ENCODE measurements around the gene ABLIM1. TPM values are rescaled to one million over a fixed set of nuclear protein-coding genes. Genes with fewer than 3 reads are reported as not detected.

Gene ABLIM1
- total and polyA plus RNA-seq, 5 donors, result 149 to 462 (median 411) TPM

DNA sequence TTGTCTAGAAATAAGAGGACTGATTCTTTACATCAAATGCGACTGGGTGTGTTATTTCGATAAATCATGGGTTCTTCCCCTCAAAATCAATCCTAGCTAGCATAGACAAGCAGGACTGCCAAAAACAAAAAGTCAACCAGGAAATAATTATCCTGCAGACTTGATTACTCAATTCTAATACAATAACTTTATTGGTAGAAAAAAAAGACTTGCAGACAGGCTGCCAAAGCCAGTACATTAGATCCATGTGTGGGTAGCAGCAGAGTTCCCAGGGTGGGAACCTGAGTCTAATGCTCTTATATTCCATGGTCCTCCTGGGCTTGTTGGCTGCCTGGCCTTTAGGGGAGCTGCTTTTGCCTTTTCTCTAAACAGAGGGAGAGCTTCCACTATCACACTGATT lies 261.6 kb downstream of the ABLIM1 start:
- DNase-seq (no peak), ATAC-seq (no peak)
- Histone ChIP-seq H3K4me3 (ENCODE audit: low read length) (no peak overlapping the region), H3K27ac (ENCODE audit: low read length) (no peak overlapping the region), H3K9me3 (ENCODE audit: control insufficient read depth, low read length) (no peaks in the 10 kb centered on the region), H3K27me3 (ENCODE audit: control insufficient read depth, insufficient read depth) (no peaks in the 10 kb centered on the region), H3K4me1 (ENCODE audit: control insufficient read depth, insufficient read depth, low read length) (no peaks in the 10 kb centered on the region)
- 89% methylated on average over 2 of the region's 2 CpGs for WGBS
- intact Hi-C loops (cut with DNase I), result no loop called here

DNA sequence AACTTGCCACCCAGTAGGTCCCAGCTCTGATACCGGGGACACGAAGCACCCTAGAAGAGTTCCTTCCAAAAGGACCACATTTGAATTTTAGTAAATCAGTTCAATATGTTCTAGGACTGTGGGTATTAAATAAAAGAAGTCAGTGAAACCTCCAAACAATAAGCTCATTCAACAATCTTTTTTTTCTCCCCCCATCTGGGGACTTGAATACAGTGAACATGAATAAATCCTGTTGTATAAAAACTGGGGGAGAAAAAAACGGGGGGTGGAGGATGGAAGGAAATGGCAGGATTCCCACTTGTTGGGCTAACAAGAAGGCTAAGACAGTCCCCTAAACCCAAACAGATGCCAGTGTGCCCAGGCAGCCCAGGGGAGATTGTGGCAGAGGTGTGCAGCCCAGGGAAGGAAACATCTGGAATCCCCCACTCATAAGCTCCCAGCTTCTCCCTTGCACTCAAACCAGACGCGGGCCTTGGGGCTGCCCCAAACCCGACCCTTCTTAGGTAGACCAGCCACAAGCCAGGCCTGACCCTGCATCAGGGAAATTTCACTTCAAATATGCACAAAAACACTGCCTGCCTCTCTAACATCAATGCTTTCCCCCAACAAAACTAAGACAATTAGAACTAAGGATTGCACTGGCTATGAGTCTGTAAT lies 262.6 kb downstream of the ABLIM1 start:
- no peaks in the 10 kb centered on the region for H3K4me1 ChIP-seq (ENCODE audit: control insufficient read depth, insufficient read depth, low read length)
- no peak overlapping the region for H3K4me3 ChIP-seq (ENCODE audit: low read length)
- intact Hi-C loops (cut with DNase I), result no loop called here
- H3K27me3 ChIP-seq (ENCODE audit: control insufficient read depth, insufficient read depth), result no peaks in the 10 kb centered on the region
- no peak for DNase-seq
- no peak for ATAC-seq
- no peaks in the 10 kb centered on the region for H3K9me3 ChIP-seq (ENCODE audit: control insufficient read depth, low read length)
- no peak overlapping the region for H3K27ac ChIP-seq (ENCODE audit: low read length)
- 82% methylated on average over 6 of the region's 6 CpGs for WGBS

DNA sequence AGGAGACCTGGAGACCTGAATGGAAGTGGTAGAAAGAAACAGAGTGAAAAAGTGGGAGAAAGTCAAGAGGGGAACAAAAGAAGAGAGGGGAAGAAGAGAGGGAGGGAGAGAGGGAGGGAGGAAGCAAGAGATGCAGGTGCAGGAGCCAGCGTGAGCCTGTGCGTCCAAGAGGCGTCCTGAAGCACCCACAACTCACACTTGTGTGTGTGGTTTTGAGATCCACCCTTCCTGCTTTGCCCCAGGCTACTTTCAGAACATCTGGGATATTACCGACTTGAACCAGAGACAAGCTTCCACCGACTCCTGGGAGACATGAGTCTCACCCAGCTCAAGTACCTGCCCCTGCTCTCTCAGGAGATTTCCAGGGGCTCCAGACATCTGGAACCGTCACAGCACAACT lies 263.5 kb downstream of the ABLIM1 start:
- 84% methylated on average over 6 of the region's 6 CpGs for WGBS
- Histone ChIP-seq H3K4me3 (ENCODE audit: low read length) (no peak overlapping the region), H3K9me3 (ENCODE audit: control insufficient read depth, low read length) (no peaks in the 10 kb centered on the region), H3K4me1 (ENCODE audit: control insufficient read depth, insufficient read depth, low read length) (peaks cover 2% of the 10 kb centered on the region), H3K27me3 (ENCODE audit: control insufficient read depth, insufficient read depth) (no peaks in the 10 kb centered on the region), H3K27ac (ENCODE audit: low read length) (no peak overlapping the region)
- no peak for DNase-seq
- intact Hi-C loops (cut with DNase I), result no loop called here
- ATAC-seq, result no peak

DNA sequence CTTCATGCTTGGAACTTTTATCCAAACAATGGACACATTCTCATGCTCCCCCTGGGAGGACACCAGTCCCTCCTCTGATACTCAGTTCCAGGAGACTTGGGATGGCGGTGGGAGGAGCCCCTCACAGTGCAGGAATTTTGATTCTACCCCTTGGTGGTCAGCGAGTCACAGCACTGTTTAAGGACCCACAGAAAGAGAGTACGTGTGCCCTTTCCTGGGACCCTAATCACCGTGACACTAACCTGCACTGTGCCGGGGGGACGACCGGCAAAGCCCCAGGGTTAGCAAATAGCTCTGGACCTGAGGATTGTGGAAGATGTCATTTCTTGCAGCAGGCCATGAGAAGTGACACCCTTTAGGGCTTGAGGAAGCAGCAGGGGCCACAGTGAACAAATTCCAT lies 264.2 kb downstream of the ABLIM1 start:
- intact Hi-C loops (cut with DNase I), result no loop called here
- DNase-seq, result no peak
- no peak for ATAC-seq
- Histone ChIP-seq H3K4me1 (ENCODE audit: control insufficient read depth, insufficient read depth, low read length) (peaks cover 4% of the 10 kb centered on the region), H3K27me3 (ENCODE audit: control insufficient read depth, insufficient read depth) (no peaks in the 10 kb centered on the region), H3K27ac (ENCODE audit: low read length) (no peak overlapping the region), H3K9me3 (ENCODE audit: control insufficient read depth, low read length) (no peaks in the 10 kb centered on the region), H3K4me3 (ENCODE audit: low read length) (no peak overlapping the region)
- 88% methylated on average over 7 of the region's 7 CpGs for WGBS

DNA sequence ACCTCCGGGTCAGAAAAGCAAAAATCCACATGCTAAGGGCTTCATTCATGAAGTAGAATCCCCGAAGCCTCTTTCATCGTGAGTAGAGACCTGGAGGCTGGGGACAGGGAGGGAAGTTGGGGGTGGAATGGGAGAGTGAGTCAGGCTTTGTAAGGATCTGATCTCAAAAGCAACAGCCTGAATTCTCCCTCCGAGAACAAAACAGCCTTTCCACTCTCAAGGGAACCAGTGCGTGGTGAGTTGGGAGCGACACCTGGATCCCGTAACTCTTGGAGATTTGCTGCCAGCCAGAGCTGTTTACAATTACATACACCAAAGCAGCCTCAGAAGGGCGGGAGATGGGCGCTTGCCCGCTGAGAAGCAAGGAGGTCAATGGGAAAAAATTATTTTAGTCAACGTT lies 264.6 kb downstream of the ABLIM1 start:
- no peak overlapping the region for H3K4me3 ChIP-seq (ENCODE audit: low read length)

DNA sequence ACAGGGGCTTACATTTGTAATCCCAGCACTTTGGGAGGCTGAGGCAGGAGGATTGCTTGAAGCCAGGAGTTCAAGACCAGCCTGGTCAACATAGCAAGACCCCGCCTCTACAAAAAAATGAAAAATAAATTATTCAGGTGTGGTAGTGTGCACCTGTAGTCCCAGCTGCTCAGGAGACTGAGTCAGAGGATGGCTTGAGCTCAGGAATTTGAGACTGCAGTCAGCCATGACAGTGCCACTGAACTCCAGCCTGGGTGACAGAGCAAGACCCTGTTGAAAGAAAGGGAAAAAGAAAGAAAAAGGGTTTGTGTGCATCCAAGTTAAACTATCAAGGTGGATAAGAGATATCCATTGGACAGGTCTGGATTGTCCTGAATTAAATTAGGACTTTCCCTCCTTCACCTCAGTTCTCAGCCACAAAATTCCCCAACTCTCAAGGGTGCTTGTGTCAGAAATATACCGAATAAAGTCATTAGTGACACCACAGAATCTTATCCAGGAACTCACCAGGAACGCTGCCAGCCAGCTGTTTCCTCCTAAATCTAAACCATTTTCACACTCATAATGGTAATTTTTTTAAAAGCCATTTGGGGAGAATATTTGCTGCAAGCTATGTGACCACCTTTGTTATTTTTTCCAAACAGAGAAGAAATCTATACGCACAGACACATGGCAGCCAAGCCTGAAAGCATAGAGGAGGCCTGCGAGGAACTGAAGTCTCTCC lies 265.8 kb downstream of the ABLIM1 start:
- ATAC-seq, result no peak

More for the DNA sequence above, 264.6 kb downstream of the ABLIM1 start:
- 55% methylated on average over 11 of the region's 11 CpGs for WGBS
- intact Hi-C loops (cut with DNase I), result no loop called here
- no peak overlapping the region for H3K27ac ChIP-seq (ENCODE audit: low read length)
- H3K9me3 ChIP-seq (ENCODE audit: control insufficient read depth, low read length), result no peaks in the 10 kb centered on the region
- ATAC-seq, result no peak
- no peak for DNase-seq
- H3K27me3 ChIP-seq (ENCODE audit: control insufficient read depth, insufficient read depth), result no peaks in the 10 kb centered on the region
- peaks cover 4% of the 10 kb centered on the region for H3K4me1 ChIP-seq (ENCODE audit: control insufficient read depth, insufficient read depth, low read length)

DNA sequence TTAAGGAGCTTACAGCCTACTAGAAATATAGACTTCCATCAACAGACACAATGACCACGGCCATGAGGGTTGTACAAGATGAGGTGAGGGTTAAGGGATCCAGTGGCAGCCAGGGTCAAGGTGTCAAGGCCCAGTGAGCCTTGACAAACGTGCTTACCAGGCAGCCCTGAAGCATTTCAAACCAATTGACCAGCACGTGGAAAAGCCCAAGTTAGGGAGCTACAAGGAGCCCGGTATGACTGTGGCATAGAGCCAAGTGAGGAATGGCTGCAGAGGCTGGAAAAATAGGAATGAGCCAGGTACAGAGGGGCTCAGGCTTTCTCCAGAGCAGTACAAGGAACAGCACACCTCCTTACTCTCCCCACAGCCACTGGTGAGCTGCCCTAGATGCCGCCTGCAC lies 266.5 kb downstream of the ABLIM1 start:
- intact Hi-C loops (cut with DNase I), result no loop called here
- ATAC-seq (no peak), DNase-seq (no peak)
- Histone ChIP-seq H3K4me1 (ENCODE audit: control insufficient read depth, insufficient read depth, low read length) (peaks cover 4% of the 10 kb centered on the region), H3K27ac (ENCODE audit: low read length) (no peak overlapping the region), H3K4me3 (ENCODE audit: low read length) (no peak overlapping the region), H3K27me3 (ENCODE audit: control insufficient read depth, insufficient read depth) (no peaks in the 10 kb centered on the region), H3K9me3 (ENCODE audit: control insufficient read depth, low read length) (no peaks in the 10 kb centered on the region)
- 78% methylated on average over 5 of the region's 5 CpGs for WGBS

More for the DNA sequence above, 265.8 kb downstream of the ABLIM1 start:
- Histone ChIP-seq H3K27ac (ENCODE audit: low read length) (no peak overlapping the region), H3K4me3 (ENCODE audit: low read length) (no peak overlapping the region), H3K27me3 (ENCODE audit: control insufficient read depth, insufficient read depth) (no peaks in the 10 kb centered on the region), H3K9me3 (ENCODE audit: control insufficient read depth, low read length) (no peaks in the 10 kb centered on the region), H3K4me1 (ENCODE audit: control insufficient read depth, insufficient read depth, low read length) (peaks cover 4% of the 10 kb centered on the region)
- intact Hi-C loops (cut with DNase I), result no loop called here
- 63% methylated on average over 5 of the region's 5 CpGs for WGBS
- peak in 2 of 3 donors; percentile 27 to 50 for DNase-seq

DNA sequence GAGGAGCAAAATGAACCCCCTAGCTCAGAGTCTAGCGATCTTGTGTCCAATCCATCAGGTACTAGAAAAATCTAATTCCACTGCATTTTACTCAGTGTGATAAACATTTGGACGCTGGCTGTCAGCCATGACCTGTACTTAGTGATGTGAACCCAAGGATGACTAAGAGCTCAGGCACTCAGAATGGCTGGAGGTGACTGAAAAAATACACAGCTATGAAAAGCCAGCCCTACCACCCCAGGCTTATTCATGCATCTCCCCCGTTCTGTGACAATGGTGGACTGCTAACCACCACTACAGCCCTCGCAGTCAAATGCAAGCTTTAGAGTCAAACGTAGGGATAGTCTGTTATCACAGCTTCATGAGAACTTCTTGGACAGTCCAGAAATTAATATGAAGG lies 268.6 kb downstream of the ABLIM1 start:
- intact Hi-C loops (cut with DNase I), result no loop called here
- Histone ChIP-seq H3K27ac (ENCODE audit: low read length) (no peak overlapping the region), H3K4me1 (ENCODE audit: control insufficient read depth, insufficient read depth, low read length) (peaks cover 4% of the 10 kb centered on the region), H3K9me3 (ENCODE audit: control insufficient read depth, low read length) (no peaks in the 10 kb centered on the region), H3K4me3 (ENCODE audit: low read length) (no peak overlapping the region), H3K27me3 (ENCODE audit: control insufficient read depth, insufficient read depth) (no peaks in the 10 kb centered on the region)
- DNase-seq, result peak in 2 of 3 donors; percentile 42 to 56
- peak in 1 of 2 donors; percentile 72 for ATAC-seq
- 73% methylated on average over 5 of the region's 5 CpGs for WGBS

DNA sequence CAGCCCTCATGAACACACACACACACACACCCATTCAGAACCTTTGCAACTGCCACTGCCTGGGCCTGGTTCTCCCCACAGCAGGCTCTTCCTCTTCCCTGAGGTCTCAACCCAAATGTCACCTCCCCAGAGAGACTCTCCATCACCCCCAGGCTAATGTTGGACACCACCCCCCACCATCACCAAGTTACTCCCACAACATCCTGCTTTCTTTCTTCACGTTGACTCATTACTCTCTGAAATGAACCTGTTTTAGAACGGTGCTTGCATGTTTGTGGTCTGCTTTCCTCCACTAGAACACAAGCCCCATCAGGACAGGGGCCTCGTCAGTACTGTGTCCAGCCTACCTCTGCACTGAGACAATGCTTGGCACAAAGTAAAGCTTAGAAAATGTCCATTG lies 269.8 kb downstream of the ABLIM1 start:
- 49% methylated on average over 3 of the region's 3 CpGs for WGBS

DNA sequence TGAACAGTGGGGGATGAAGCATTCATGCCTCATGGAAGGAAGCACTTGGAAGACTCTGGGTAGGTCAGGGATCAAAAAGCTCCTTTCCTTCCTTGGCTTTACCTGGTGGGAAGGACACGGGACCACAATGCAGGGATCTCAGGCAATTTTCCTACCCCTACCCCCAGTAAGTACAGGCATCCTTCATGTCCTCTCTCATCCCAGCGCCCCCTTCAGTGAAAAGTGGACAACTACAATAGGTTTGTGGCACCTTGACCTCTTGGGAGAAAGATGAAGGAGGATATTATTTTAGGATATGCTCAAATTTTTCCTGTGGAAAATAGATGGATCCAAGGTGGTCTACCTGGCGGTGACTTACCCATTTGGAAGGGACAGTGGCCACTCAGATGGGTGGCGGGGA lies 270.3 kb downstream of the ABLIM1 start:
- no peaks in the 10 kb centered on the region for H3K27me3 ChIP-seq (ENCODE audit: control insufficient read depth, insufficient read depth)
- DNase-seq, result no peak
- WGBS, result 76% methylated on average over 4 of the region's 4 CpGs
- H3K4me3 ChIP-seq (ENCODE audit: low read length), result no peak overlapping the region
- intact Hi-C loops (cut with DNase I), result no loop called here
- H3K4me1 ChIP-seq (ENCODE audit: control insufficient read depth, insufficient read depth, low read length), result peaks cover 4% of the 10 kb centered on the region
- H3K9me3 ChIP-seq (ENCODE audit: control insufficient read depth, low read length), result no peaks in the 10 kb centered on the region
- no peak for ATAC-seq
- no peak overlapping the region for H3K27ac ChIP-seq (ENCODE audit: low read length)

More for the DNA sequence above, 269.8 kb downstream of the ABLIM1 start:
- Histone ChIP-seq H3K27ac (ENCODE audit: low read length) (no peak overlapping the region), H3K4me3 (ENCODE audit: low read length) (no peak overlapping the region), H3K4me1 (ENCODE audit: control insufficient read depth, insufficient read depth, low read length) (peaks cover 4% of the 10 kb centered on the region), H3K27me3 (ENCODE audit: control insufficient read depth, insufficient read depth) (no peaks in the 10 kb centered on the region), H3K9me3 (ENCODE audit: control insufficient read depth, low read length) (no peaks in the 10 kb centered on the region)
- DNase-seq (no peak), ATAC-seq (no peak)
- intact Hi-C loops (cut with DNase I), result no loop called here

DNA sequence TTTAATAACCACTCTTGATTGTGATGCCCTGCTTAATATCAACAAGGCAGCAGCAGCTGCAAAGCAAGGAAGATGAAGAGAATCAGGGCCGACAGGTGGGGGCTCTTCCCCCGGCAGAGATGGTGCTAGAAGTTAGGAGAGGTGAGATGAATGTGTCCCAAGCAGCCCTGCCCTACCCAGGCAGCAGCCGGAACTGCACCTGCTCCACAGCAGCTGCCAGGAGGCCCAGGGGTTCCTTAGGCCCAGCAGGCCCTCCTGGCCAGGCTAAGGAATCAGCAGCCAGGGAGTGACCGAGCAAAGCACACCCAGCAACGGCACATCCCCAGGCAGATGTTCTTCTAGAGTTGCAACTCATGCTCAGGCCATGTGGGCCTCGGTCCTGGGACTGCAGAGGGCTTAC lies 271.6 kb downstream of the ABLIM1 start:
- 95% methylated on average over 6 of the region's 6 CpGs for WGBS
- no peak overlapping the region for H3K4me3 ChIP-seq (ENCODE audit: low read length)
- H3K9me3 ChIP-seq (ENCODE audit: control insufficient read depth, low read length), result no peaks in the 10 kb centered on the region
- ATAC-seq, result no peak
- intact Hi-C loops (cut with DNase I), result no loop called here
- DNase-seq, result no peak
- no peak overlapping the region for H3K27ac ChIP-seq (ENCODE audit: low read length)
- H3K4me1 ChIP-seq (ENCODE audit: control insufficient read depth, insufficient read depth, low read length), result peaks cover 4% of the 10 kb centered on the region
- no peaks in the 10 kb centered on the region for H3K27me3 ChIP-seq (ENCODE audit: control insufficient read depth, insufficient read depth)
